Uterus (tissue), 4 donors: Measurements from ENCODE around the gene ZNF207. TPM values are rescaled to one million over a fixed set of nuclear protein-coding genes. Genes with fewer than 3 reads are reported as not detected.

Source experiments
- DNase-seq, 2 donors: peaks; one replicate each; pipeline ENCODE4 v3.0.0-alpha.2; 2019 to 2020
- H3K27ac ChIP-seq, 2 donors: fragments of 200-600 bp; sonication (generic); 1 replicate in 1 of 2; 2 replicates in 1 of 2; pipeline ENCODE4 v1.5.1; 2016 to 2018
- H3K27me3 ChIP-seq, 2 donors: fragments of 200-600 bp; sonication (generic); one replicate each; pipeline ENCODE4 v1.5.1; 2018 to 2019; ENCODE audit warnings: control low read depth in 1 of 2
- H3K36me3 ChIP-seq, 2 donors: fragments of 200-600 bp; sonication (generic); one replicate each; pipeline ENCODE4 v1.5.1; 2019; ENCODE audit warnings: control low read depth in 1 of 2
- H3K4me1 ChIP-seq, 2 donors: fragments of 200-600 bp; sonication (generic); one replicate each; pipeline ENCODE4 v1.5.1; 2018 to 2019; ENCODE audit warnings: control low read depth in 1 of 2
- H3K4me3 ChIP-seq, 2 donors: fragments of 200-600 bp; sonication (generic); 1 replicate in 1 of 2; 2 replicates in 1 of 2; pipeline ENCODE4 v1.5.1; 2018 to 2019; ENCODE audit warnings: mild to moderate bottlenecking in 1 of 2
- H3K9me3 ChIP-seq, 2 donors: fragments of 200-600 bp; sonication (generic); one replicate each; pipeline ENCODE4 v1.5.1; 2019; ENCODE audit warnings: control low read depth in 1 of 2
- CTCF ChIP-seq, 4 experiments: fragments of 200-600 bp in 2 of 4; fragments of 450-650 bp in 2 of 4; sonication (generic) in 2 of 4; IDR thresholded peaks; one replicate each; pipeline ENCODE4 v1.5.1; 2016 to 2019; ENCODE audit warnings: antibody characterized with exemption in 4 of 4, mild to moderate bottlenecking in 2 of 4, moderate library complexity in 1 of 4
- POLR2A ChIP-seq, 2 donors: fragments of 450-650 bp; IDR thresholded peaks; one replicate each; pipeline ENCODE4 v1.6.1; 2016; ENCODE audit warnings: antibody characterized with exemption in 2 of 2, mild to moderate bottlenecking in 1 of 2, moderate library complexity in 1 of 2
- intact Hi-C: fragments of 100-400 bp; cut with DNase I; formaldehyde crosslinking; loops from one replicate; pipeline ENCODE4 v1.15.1; 2023; ENCODE audit warnings: low total_unique reads
- total RNA-seq, 4 donors: library from RNA; depleted of rRNA in 3 of 4; stranded (reverse); fragments of >200 nt in 3 of 4; gene quantifications; one replicate each; pipeline versions ENCODE4 v1.1.0 to v1.2.4, GENCODE V29; 2014 to 2023
- donor health status: DM: yes; HTN: yes; CAD: no.

The ZNF207 gene
- total RNA-seq, 4 donors from 2014 or later, result 82.1 to 252 (median 210) TPM

- Histone ChIP-seq H3K27ac (no peak overlapping the region), H3K4me3 (no peak overlapping the region), H3K4me1 (no peaks in the 10 kb centered on the region), H3K27me3 (no peaks in the 10 kb centered on the region), H3K9me3 (no peaks in the 10 kb centered on the region), H3K36me3 (no peaks in the 10 kb centered on the region)
- no peak for DNase-seq
- intact Hi-C loops, result no loop called here
- no peak for TF ChIP-seq POLR2A (IDR thresholded peaks at IDR 0.05)
Observed at GRCh38 chr17:32335046-32335445, 14.9 kb upstream of the ZNF207 start.

- Histone ChIP-seq H3K4me3 (no peak overlapping the region), H3K36me3 (no peaks in the 10 kb centered on the region), H3K27me3 (no peaks in the 10 kb centered on the region), H3K27ac (no peak overlapping the region), H3K9me3 (no peaks in the 10 kb centered on the region), H3K4me1 (no peaks in the 10 kb centered on the region)
- intact Hi-C loops, result no loop called here
- no peak for TF ChIP-seq POLR2A (IDR thresholded peaks at IDR 0.05)
- no peak for TF ChIP-seq CTCF (IDR thresholded peaks at IDR 0.05)
- no peak for DNase-seq
Observed at GRCh38 chr17:32335687-32336086, 14.3 kb upstream of the ZNF207 start.

- intact Hi-C loops, result no loop called here
- TF ChIP-seq POLR2A (IDR thresholded peaks at IDR 0.05), result no peak
- no peak for TF ChIP-seq CTCF (IDR thresholded peaks at IDR 0.05)
- Histone ChIP-seq H3K9me3 (no peaks in the 10 kb centered on the region), H3K4me1 (no peaks in the 10 kb centered on the region), H3K4me3 (peak overlapping the region; percentile 52 to 58), H3K36me3 (no peaks in the 10 kb centered on the region), H3K27ac (peak overlapping the region; percentile 82 to 85), H3K27me3 (no peaks in the 10 kb centered on the region)
- DNase-seq, result no peak
Observed at GRCh38 chr17:32341141-32341856, 8.7 kb upstream of the ZNF207 start.

- no peaks in the 10 kb centered on the region for H3K27me3 ChIP-seq
- TF ChIP-seq POLR2A (IDR thresholded peaks at IDR 0.05) (peak in 1 of 2 donors; percentile 54), CTCF (IDR thresholded peaks at IDR 0.05) (peak in 1 of 4 experiments; percentile 14)
- intact Hi-C loops, result no loop called here
- no peaks in the 10 kb centered on the region for H3K9me3 ChIP-seq
- no peaks in the 10 kb centered on the region for H3K36me3 ChIP-seq
- H3K4me1 ChIP-seq, result no peaks in the 10 kb centered on the region
- peak within 1 kb of the TSS; percentile 82 to 85 for H3K27ac ChIP-seq
- H3K4me3 ChIP-seq, result peak within 1 kb of the TSS; percentile 52 to 58
- DNase-seq, result peak; percentile 66 to 82
Observed at GRCh38 chr17:32341857-32342602, 7.9 kb upstream of the ZNF207 start, which contains the start of gene C17orf75. C17orf75 (minus strand) TSS chr17:32342173; CDS start chr17:32342139, 34 bp downstream.

GRCh38 chr17:32342603-32343325 is 7.2 kb upstream of the ZNF207 start:
- Histone ChIP-seq H3K4me3 (peak overlapping the region; percentile 52 to 58), H3K36me3 (no peaks in the 10 kb centered on the region), H3K27ac (peak overlapping the region; percentile 82 to 85), H3K27me3 (no peaks in the 10 kb centered on the region), H3K4me1 (no peaks in the 10 kb centered on the region), H3K9me3 (no peaks in the 10 kb centered on the region)
- no peak for TF ChIP-seq POLR2A (IDR thresholded peaks at IDR 0.05)
- no peak for TF ChIP-seq CTCF (IDR thresholded peaks at IDR 0.05)
- intact Hi-C loops, result no loop called here
- no peak for DNase-seq
